ENCODE data around the gene PLCG2. TPM values are rescaled to one million over a fixed set of nuclear protein-coding genes. Genes with fewer than 3 reads are reported as not detected.

The PLCG2 gene
- 100 to 1,000 TPM in 1 of 4 donors, 10 to 100 TPM in 3; 30.5 to 243 (median 56.2) TPM for total RNA-seq

DNA sequence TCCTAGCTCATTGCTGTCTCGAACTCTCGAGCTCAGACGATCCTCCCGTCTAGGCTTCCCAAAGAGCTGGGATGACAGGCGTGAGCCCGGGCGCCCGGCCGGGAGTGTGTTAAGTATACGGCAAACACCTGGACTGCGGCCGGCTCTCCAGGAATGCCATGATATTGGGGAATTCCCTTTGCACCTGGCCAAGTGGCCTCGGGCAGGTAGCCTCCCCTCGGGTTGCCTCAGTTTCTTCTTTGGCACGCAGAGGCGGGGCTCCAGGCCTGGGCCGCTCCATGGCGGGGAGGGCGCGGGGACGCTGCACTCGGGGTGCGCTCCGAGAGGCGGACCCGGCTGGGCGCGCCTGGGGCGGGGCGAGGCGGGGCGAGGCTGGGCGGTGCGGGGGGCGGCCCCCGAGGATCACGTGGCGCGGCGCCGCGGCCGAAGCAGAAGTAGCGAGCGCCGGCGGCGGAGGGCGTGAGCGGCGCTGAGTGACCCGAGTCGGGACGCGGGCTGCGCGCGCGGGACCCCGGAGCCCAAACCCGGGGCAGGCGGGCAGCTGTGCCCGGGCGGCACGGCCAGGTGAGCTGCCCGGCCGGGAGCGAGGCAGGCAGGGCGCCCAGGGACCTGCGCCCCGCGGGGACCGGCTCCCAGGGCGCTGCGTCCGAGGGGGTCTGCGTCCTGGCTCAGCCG lies at the start of gene PLCG2:
PLCG2 (plus strand) TSS at position 431 of the 675 bp plus-strand sequence. CDS start 6,699 bp downstream, outside the sequence.
- H3K4me1 ChIP-seq: peaks cover 0 to 24% (median 10%) of the 10 kb centered on the region in 4 donors
- TF ChIP-seq, protein P1, sequence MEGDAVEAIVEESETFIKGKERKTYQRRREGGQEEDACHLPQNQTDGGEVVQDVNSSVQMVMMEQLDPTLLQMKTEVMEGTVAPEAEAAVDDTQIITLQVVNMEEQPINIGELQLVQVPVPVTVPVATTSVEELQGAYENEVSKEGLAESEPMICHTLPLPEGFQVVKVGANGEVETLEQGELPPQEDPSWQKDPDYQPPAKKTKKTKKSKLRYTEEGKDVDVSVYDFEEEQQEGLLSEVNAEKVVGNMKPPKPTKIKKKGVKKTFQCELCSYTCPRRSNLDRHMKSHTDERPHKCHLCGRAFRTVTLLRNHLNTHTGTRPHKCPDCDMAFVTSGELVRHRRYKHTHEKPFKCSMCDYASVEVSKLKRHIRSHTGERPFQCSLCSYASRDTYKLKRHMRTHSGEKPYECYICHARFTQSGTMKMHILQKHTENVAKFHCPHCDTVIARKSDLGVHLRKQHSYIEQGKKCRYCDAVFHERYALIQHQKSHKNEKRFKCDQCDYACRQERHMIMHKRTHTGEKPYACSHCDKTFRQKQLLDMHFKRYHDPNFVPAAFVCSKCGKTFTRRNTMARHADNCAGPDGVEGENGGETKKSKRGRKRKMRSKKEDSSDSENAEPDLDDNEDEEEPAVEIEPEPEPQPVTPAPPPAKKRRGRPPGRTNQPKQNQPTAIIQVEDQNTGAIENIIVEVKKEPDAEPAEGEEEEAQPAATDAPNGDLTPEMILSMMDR (IDR thresholded peaks at IDR 0.05): no peak
- peak in 1 of 2 donors; percentile 54 for TF ChIP-seq POLR2A (IDR thresholded peaks at IDR 0.05)
- peak; percentile 84 to 93 (median 92) for DNase-seq
- H3K27ac ChIP-seq: peak within 1 kb of the TSS; percentile 64 to 98 (median 80)
- no peaks in the 10 kb centered on the region for H3K9me3 ChIP-seq
- no peaks in the 10 kb centered on the region for H3K36me3 ChIP-seq
- peak within 1 kb of the TSS; percentile 69 to 98 (median 85) for H3K4me3 ChIP-seq
- H3K27me3 ChIP-seq: peaks cover 0 to 5% of the 10 kb centered on the region in 2 donors

DNA sequence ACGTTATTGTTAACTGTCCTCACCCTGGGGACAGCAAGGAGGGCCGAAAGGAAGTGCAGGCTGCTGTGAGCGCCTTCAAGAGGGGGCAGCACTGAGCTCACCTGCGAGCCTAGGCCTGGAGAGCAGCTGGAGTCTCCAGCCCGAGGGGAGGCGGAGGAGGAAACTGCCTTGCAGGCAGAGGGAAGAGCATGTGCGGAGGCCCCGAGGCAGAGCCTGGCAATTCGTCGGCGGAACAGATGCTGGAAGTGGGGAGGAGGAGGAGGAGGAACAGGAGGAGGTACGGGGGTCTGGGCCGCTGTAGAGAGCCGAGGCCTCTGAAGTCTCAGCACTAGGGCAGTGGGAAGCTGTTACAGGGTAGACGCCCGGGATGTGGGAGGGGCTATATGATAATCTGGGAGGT lies 49.6 kb upstream of the PLCG2 start:
- Histone ChIP-seq H3K27ac (no peak overlapping the region), H3K9me3 (no peaks in the 10 kb centered on the region), H3K27me3 (no peaks in the 10 kb centered on the region), H3K36me3 (no peaks in the 10 kb centered on the region), H3K4me3 (no peak overlapping the region), H3K4me1 (peaks cover 0 to 10% (median 0%) of the 10 kb centered on the region in 4 donors)
- DNase-seq: no peak
- TF ChIP-seq POLR2A (IDR thresholded peaks at IDR 0.05): no peak
- TF ChIP-seq, protein P1 (IDR thresholded peaks at IDR 0.05): no peak

DNA sequence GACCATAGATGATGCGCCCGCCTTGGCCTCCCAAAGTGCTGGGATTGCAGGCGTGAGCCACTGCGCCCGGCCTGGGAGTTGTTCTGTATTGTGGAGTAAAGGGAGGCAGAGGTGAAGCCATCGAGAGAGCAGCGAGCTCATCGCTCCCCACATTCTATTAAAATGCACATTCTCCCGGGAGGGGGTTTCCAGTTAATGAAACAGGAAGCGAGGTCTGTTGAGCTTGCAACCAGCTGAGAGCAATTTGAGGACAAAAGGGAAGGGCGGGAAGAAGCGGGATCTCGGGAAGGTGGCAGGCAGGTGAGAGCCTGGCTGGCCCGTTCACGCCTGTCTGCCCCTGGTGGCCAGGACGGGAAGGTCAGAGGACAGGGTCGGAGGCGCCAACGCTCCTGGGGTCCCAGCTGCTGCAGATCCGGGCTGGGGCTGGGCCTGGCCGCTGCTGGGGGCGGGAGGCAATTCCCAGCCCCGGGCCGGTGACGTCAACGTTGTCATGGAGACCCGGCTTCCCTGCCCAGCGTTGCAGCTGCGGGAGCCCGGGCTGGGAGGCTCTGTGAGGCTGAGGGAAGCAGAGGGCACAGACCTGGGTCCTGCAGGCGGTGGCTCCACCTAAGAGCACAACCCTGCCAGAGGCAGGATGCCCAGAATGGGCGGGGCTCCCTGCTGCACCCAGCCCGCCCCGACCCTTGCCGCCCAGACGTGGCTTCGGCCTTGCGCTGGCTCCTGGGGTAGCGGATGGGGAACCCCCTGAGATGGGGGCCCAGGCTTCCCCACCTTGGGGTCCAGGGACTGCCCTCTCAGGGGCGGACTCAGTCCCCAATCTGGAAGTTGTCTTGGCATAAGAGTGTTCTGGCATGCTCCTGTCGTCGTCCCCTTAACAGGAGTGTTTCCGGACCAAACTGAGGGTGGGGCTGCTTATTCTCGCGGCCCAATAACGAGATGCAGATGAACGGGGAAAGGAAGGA lies 48.7 kb upstream of the PLCG2 start:
- TF ChIP-seq POLR2A (IDR thresholded peaks at IDR 0.05): no peak
- TF ChIP-seq, protein P1 (IDR thresholded peaks at IDR 0.05): peak in 5 of 6 experiments; percentile 70 to 84 (median 80)
- peak; percentile 68 to 90 (median 90) for DNase-seq
- Histone ChIP-seq H3K4me1 (peaks cover 0 to 10% (median 0%) of the 10 kb centered on the region in 4 donors), H3K9me3 (no peaks in the 10 kb centered on the region), H3K36me3 (no peaks in the 10 kb centered on the region), H3K27ac (peak overlapping the region; percentile 24 to 77 (median 62)), H3K4me3 (peak overlapping the region; percentile 34 to 49 (median 43)), H3K27me3 (no peaks in the 10 kb centered on the region)

DNA sequence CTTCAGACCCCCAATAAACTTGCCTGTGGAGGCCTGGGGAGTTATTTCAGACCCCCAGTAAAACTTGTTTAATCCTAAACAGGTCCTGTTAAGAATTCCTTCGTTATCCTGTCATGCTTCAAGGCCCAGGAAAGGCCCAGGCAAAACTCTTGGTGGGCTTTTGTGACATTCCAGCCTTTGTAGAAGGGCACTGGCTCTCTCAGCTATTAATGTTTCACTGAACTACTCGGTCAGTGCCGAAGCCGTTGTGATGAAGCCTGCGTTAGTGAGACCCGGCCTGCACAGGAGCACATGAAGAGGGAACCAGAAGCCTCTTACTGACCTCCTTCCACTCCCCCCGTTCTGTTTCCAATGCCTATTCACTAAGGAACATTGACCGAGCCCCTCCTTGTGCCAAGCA lies 47.4 kb upstream of the PLCG2 start:
- H3K9me3 ChIP-seq: no peaks in the 10 kb centered on the region
- no peak overlapping the region for H3K4me3 ChIP-seq
- no peak for TF ChIP-seq POLR2A (IDR thresholded peaks at IDR 0.05)
- TF ChIP-seq, protein P1 (IDR thresholded peaks at IDR 0.05): no peak
- H3K27me3 ChIP-seq: no peaks in the 10 kb centered on the region
- no peak for DNase-seq
- H3K4me1 ChIP-seq: peaks cover 0 to 10% (median 0%) of the 10 kb centered on the region in 4 donors
- peak overlapping the region in 1 of 4 donors; percentile 77 for H3K27ac ChIP-seq
- H3K36me3 ChIP-seq: no peaks in the 10 kb centered on the region

DNA sequence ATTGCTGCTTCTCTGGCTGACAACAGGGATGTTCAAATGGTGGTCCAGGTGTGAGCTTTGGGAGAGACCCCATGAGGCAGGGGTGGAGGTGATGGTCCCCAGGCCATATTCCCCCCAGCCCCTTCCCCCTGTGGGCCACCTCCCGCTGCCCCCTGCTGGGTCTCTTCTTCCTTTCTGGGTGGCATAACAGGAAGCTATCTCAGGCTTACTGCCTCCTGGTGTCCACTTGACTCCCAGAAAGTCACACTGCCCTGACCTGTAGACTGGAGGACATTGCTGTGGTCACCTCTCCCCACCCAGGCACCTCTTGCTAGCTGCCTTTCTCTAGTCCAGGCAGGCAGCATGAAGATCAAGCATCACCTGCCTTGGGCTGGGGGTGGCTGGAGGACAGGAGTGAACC lies 46.4 kb upstream of the PLCG2 start:
- Histone ChIP-seq H3K27ac (no peak overlapping the region), H3K36me3 (no peaks in the 10 kb centered on the region), H3K4me3 (no peak overlapping the region), H3K27me3 (no peaks in the 10 kb centered on the region), H3K4me1 (peaks cover 0 to 10% (median 0%) of the 10 kb centered on the region in 4 donors), H3K9me3 (no peaks in the 10 kb centered on the region)
- DNase-seq: no peak
- TF ChIP-seq, protein P1 (IDR thresholded peaks at IDR 0.05): no peak
- no peak for TF ChIP-seq POLR2A (IDR thresholded peaks at IDR 0.05)

All from Peyer's patch (tissue), 4 donors.